Astrocyte (in vitro differentiated cells and primary cell): ENCODE data around the gene DARS1. TPM values are rescaled to one million over a fixed set of nuclear protein-coding genes. Genes with fewer than 3 reads are reported as not detected.
"Not testable (repeated sequence)": the region's sequence is repeated elsewhere in the genome, so short reads cannot be mapped to it uniquely, and the experiment has no call there.

Experiments used
- DNase-seq: peaks from one replicate; pipeline ENCODE4 v3.0.0-alpha.2; 2010; ENCODE audit warnings: low read depth
- FAIRE-seq: peaks from 2 replicates; lab custom pipeline; 2011; peaks lifted over from hg19 to GRCh38; lab: Jason Lieb, UNC
- H2AFZ ChIP-seq: 2 replicates; pipeline ENCODE4 v1.6.0; 2012; ENCODE audit warnings: low read depth, low read length, inconsistent platforms
- H3K27ac ChIP-seq: 2 replicates; pipeline ENCODE4 v1.5.1; 2011; ENCODE audit warnings: low read depth, low read length, inconsistent platforms
- H3K27me3 ChIP-seq: 2 replicates; pipeline ENCODE4 v1.6.0; 2011; ENCODE audit warnings: low read length, inconsistent platforms; ENCODE audit not compliant: insufficient read depth
- H3K36me3 ChIP-seq: 2 replicates; pipeline ENCODE4 v1.5.1; 2011; ENCODE audit warnings: low read length, inconsistent platforms; ENCODE audit not compliant: insufficient read depth
- H3K4me1 ChIP-seq: 2 replicates; pipeline ENCODE4 v1.5.1; 2011; ENCODE audit warnings: low read length, inconsistent platforms; ENCODE audit not compliant: insufficient read depth
- H3K4me2 ChIP-seq: 2 replicates; pipeline ENCODE4 v1.6.0; 2012; ENCODE audit warnings: low read length, inconsistent platforms
- H3K4me3 ChIP-seq: 2 replicates; pipeline ENCODE4 v1.5.1; 2011; ENCODE audit warnings: low read depth, mild to moderate bottlenecking, low read length, inconsistent platforms; ENCODE audit not compliant: insufficient read depth
- H3K79me2 ChIP-seq: 2 replicates; pipeline ENCODE4 v1.6.0; 2012; ENCODE audit warnings: mild to moderate bottlenecking, low read length, inconsistent platforms; ENCODE audit not compliant: insufficient read depth
- H3K9ac ChIP-seq: 2 replicates; pipeline ENCODE4 v1.6.0; 2012; ENCODE audit warnings: mild to moderate bottlenecking, low read length, inconsistent platforms
- H3K9me3 ChIP-seq: 2 replicates; pipeline ENCODE4 v1.5.1; 2012; ENCODE audit warnings: low read depth, mild to moderate bottlenecking, low read length, inconsistent platforms; ENCODE audit not compliant: insufficient read depth
- H4K20me1 ChIP-seq: 2 replicates; pipeline ENCODE4 v1.6.0; 2012; ENCODE audit warnings: low read length, inconsistent platforms; ENCODE audit not compliant: insufficient read depth
- H3K27ac Mint-ChIP-seq: one replicate; pipeline ENCODE4 v1.8.0; 2021; ENCODE audit warnings: mild to moderate bottlenecking, mixed read lengths; ENCODE audit not compliant: unreplicated experiment
- H3K27me3 Mint-ChIP-seq: one replicate; pipeline ENCODE4 v1.8.0; 2021; ENCODE audit warnings: low read depth, mixed read lengths; ENCODE audit not compliant: unreplicated experiment
- H3K36me3 Mint-ChIP-seq: one replicate; pipeline ENCODE4 v1.8.0; 2021; ENCODE audit warnings: low read depth, mixed read lengths; ENCODE audit not compliant: unreplicated experiment
- H3K4me1 Mint-ChIP-seq: one replicate; pipeline ENCODE4 v1.8.0; 2021; ENCODE audit warnings: low read depth, mixed read lengths; ENCODE audit not compliant: unreplicated experiment
- H3K4me3 Mint-ChIP-seq: one replicate; pipeline ENCODE4 v1.8.0; 2021; ENCODE audit warnings: mild to moderate bottlenecking, moderate library complexity, mixed read lengths; ENCODE audit not compliant: unreplicated experiment
- H3K9me3 Mint-ChIP-seq: one replicate; pipeline ENCODE4 v1.8.0; 2021; ENCODE audit warnings: mild to moderate bottlenecking, mixed read lengths; ENCODE audit not compliant: unreplicated experiment
- CTCF ChIP-seq: IDR thresholded peaks from 2 replicates; pipeline ENCODE4 v1.5.1; 2011; ENCODE audit warnings: low read depth, mild to moderate bottlenecking, inconsistent platforms, low read length, moderate library complexity; ENCODE audit not compliant: insufficient read depth
- EZH2 ChIP-seq: IDR thresholded peaks from 2 replicates; pipeline ENCODE4 v1.6.1; 2012; ENCODE audit warnings: mild to moderate bottlenecking, low read length, inconsistent platforms; ENCODE audit not compliant: insufficient read depth
- total RNA-seq: library from RNA; stranded (reverse); gene quantifications from 2 replicates; pipeline ENCODE4 v1.2.1, GENCODE V29; 2021

The DARS1 gene
- total RNA-seq, 1 donor from 2014 or later = 37.9 TPM

GRCh38 chr2:135882415-135882814, 103.0 kb downstream of the DARS1 start:
- H2AFZ ChIP-seq = no peak overlapping the region

GRCh38 chr2:135876770-135877169, 108.7 kb downstream of the DARS1 start:
- not testable (repeated sequence) for FAIRE-seq, H3K27ac ChIP-seq, DNase-seq, H3K4me1 Mint-ChIP-seq, H4K20me1 ChIP-seq, H3K27me3 Mint-ChIP-seq, H3K36me3 Mint-ChIP-seq, H3K36me3 ChIP-seq, H3K9me3 Mint-ChIP-seq, H3K27me3 ChIP-seq, H3K4me1 ChIP-seq, H3K9me3 ChIP-seq
- Histone ChIP-seq H3K79me2 (peaks cover 19% of the 10 kb centered on the region), H2AFZ (peak overlapping the region; percentile 74), H3K9ac (peak overlapping the region; percentile 84), H3K4me2 (peak overlapping the region; percentile 97), H3K4me3 (peak overlapping the region; percentile 75)
- peak overlapping the region; percentile 53 for H3K27ac Mint-ChIP-seq
- H3K4me3 Mint-ChIP-seq = peak overlapping the region; percentile 89

More at GRCh38 chr2:135882415-135882814, 103.0 kb downstream of the DARS1 start:
- Mint-ChIP-seq H3K27ac (no peak overlapping the region), H3K9me3 (no peaks in the 10 kb centered on the region), H3K27me3 (peaks cover 2% of the 10 kb centered on the region), H3K4me3 (no peak overlapping the region), H3K4me1 (peaks cover 3% of the 10 kb centered on the region), H3K36me3 (peaks cover 2% of the 10 kb centered on the region)
- Histone ChIP-seq H3K4me1 (no peaks in the 10 kb centered on the region), H3K36me3 (no peaks in the 10 kb centered on the region), H3K9ac (no peak overlapping the region), H3K4me3 (no peak overlapping the region), H3K79me2 (no peaks in the 10 kb centered on the region), H3K27me3 (peaks cover 3% of the 10 kb centered on the region), H3K27ac (no peak overlapping the region), H3K4me2 (no peak overlapping the region), H4K20me1 (no peaks in the 10 kb centered on the region), H3K9me3 (no peaks in the 10 kb centered on the region)
- FAIRE-seq (no peak), DNase-seq (no peak)
- TF ChIP-seq EZH2 (no peak), CTCF (no peak)

- Histone ChIP-seq H3K27me3 (no peaks in the 10 kb centered on the region), H3K9me3 (no peaks in the 10 kb centered on the region), H3K27ac (peak within 1 kb of the TSS; percentile 54), H4K20me1 (peaks cover 6% of the 10 kb centered on the region), H3K79me2 (peaks cover 19% of the 10 kb centered on the region), H2AFZ (peak within 1 kb of the TSS; percentile 90), H3K9ac (peak within 1 kb of the TSS; percentile 84), H3K4me2 (peak within 1 kb of the TSS; percentile 97), H3K36me3 (no peaks in the 10 kb centered on the region), H3K4me3 (peak within 1 kb of the TSS; percentile 75), H3K4me1 (peaks cover 5% of the 10 kb centered on the region)
- H3K27ac Mint-ChIP-seq = peak within 1 kb of the TSS; percentile 86
- H3K4me1 Mint-ChIP-seq = peaks cover 1% of the 10 kb centered on the region
- FAIRE-seq (no peak), DNase-seq (peak; percentile 96)
- TF ChIP-seq EZH2 (no peak), CTCF (no peak)
- peak within 1 kb of the TSS; percentile 93 for H3K4me3 Mint-ChIP-seq
- peaks cover 2% of the 10 kb centered on the region for H3K36me3 Mint-ChIP-seq
- no peaks in the 10 kb centered on the region for H3K9me3 Mint-ChIP-seq
- H3K27me3 Mint-ChIP-seq = no peaks in the 10 kb centered on the region
These were observed 109.2 kb downstream of the DARS1 start, which contains the start of gene MCM6 for GRCh38 chr2:135876066-135876711. Gene MCM6, minus strand, starts transcription at chr2:135876443. Its CDS starts 78 bp downstream, at chr2:135876365.
